ENCODE data around the gene ENTHD1.

The ENTHD1 gene

GRCh38 chr22:39718206-39718605 is 175.4 kb downstream of the ENTHD1 start:
- no peak for DNase-seq (ENCODE audit: low read depth in 1 of 2, low spot score in 1 of 2)

- no peak for DNase-seq (ENCODE audit: low read depth in 1 of 2, low spot score in 1 of 2)
Measured at GRCh38 chr22:39717099-39717498, 176.5 kb downstream of the ENTHD1 start.

GRCh38 chr22:39716534-39716933 is 177.0 kb downstream of the ENTHD1 start:
- DNase-seq (ENCODE audit: low read depth in 1 of 2, low spot score in 1 of 2), result no peak

GRCh38 chr22:39715778-39716495 is 177.6 kb downstream of the ENTHD1 start:
- DNase-seq (ENCODE audit: low read depth in 1 of 2, low spot score in 1 of 2), result no peak

GRCh38 chr22:39714321-39714720 is 179.2 kb downstream of the ENTHD1 start:
- DNase-seq (ENCODE audit: low read depth in 1 of 2, low spot score in 1 of 2), result no peak

GRCh38 chr22:39713799-39714290 is 179.7 kb downstream of the ENTHD1 start:
- DNase-seq (ENCODE audit: low read depth in 1 of 2, low spot score in 1 of 2), result no peak

GRCh38 chr22:39712751-39713525 is 180.6 kb downstream of the ENTHD1 start:
- no peak for DNase-seq (ENCODE audit: low read depth in 1 of 2, low spot score in 1 of 2)

GRCh38 chr22:39712081-39712480 is 181.5 kb downstream of the ENTHD1 start:
- no peak for DNase-seq (ENCODE audit: low read depth in 1 of 2, low spot score in 1 of 2)

GRCh38 chr22:39710380-39711150 is 183.0 kb downstream of the ENTHD1 start:
- DNase-seq (ENCODE audit: low read depth in 1 of 2, low spot score in 1 of 2), result no peak

GRCh38 chr22:39707816-39708215 is 185.7 kb downstream of the ENTHD1 start:
- no peak for DNase-seq (ENCODE audit: low read depth in 1 of 2, low spot score in 1 of 2)

GRCh38 chr22:39707351-39707750 is 186.2 kb downstream of the ENTHD1 start:
- DNase-seq (ENCODE audit: low read depth in 1 of 2, low spot score in 1 of 2), result no peak

GRCh38 chr22:39706376-39707140 is 187.0 kb downstream of the ENTHD1 start:
- DNase-seq (ENCODE audit: low read depth in 1 of 2, low spot score in 1 of 2), result no peak

GRCh38 chr22:39705386-39705785 is 188.2 kb downstream of the ENTHD1 start:
- DNase-seq (ENCODE audit: low read depth in 1 of 2, low spot score in 1 of 2), result no peak

- DNase-seq (ENCODE audit: low read depth in 1 of 2, low spot score in 1 of 2), result no peak
Measured at GRCh38 chr22:39703928-39704639, 189.5 kb downstream of the ENTHD1 start.

GRCh38 chr22:39703091-39703490 is 190.5 kb downstream of the ENTHD1 start:
- no peak for DNase-seq (ENCODE audit: low read depth in 1 of 2, low spot score in 1 of 2)

- DNase-seq (ENCODE audit: low read depth in 1 of 2, low spot score in 1 of 2), result no peak
Measured at GRCh38 chr22:39700565-39700964, 193.0 kb downstream of the ENTHD1 start.

- no peak for DNase-seq (ENCODE audit: low read depth in 1 of 2, low spot score in 1 of 2)
Measured at GRCh38 chr22:39699631-39700360, 193.8 kb downstream of the ENTHD1 start.

GRCh38 chr22:39697790-39698430 is 195.7 kb downstream of the ENTHD1 start:
- no peak for DNase-seq (ENCODE audit: low read depth in 1 of 2, low spot score in 1 of 2)

- DNase-seq (ENCODE audit: low read depth in 1 of 2, low spot score in 1 of 2), result no peak
Measured at GRCh38 chr22:39693943-39694500, 199.5 kb downstream of the ENTHD1 start.

All from activated T-helper 1 cell treated with anti-CD3 and anti-CD28 coated beads, Interleukin-2, amount 50 U/mL, for 16 hours (primary cell).